AG04450 (cell line): ENCODE data around the gene COG5. TPM values are rescaled to one million over a fixed set of nuclear protein-coding genes. Genes with fewer than 3 reads are reported as not detected.
"Not testable (repeated sequence)": the region's sequence is repeated elsewhere in the genome, so short reads cannot be mapped to it uniquely, and the experiment has no call there.

ENCODE experiments used
- CTCF ChIA-PET: fragments of 300-600, 350-600 bp; formaldehyde crosslinking; extraction: SDS; loops from one replicate; lab custom pipeline; 2022; ENCODE audit warnings: antibody characterized with exemption, inconsistent platforms; lab: Charles Lee
- POLR2A ChIA-PET: fragments of 350-600 bp; formaldehyde crosslinking; extraction: SDS; loops from one replicate; lab custom pipeline; 2021; ENCODE audit warnings: antibody characterized with exemption, inconsistent platforms; lab: Yijun Ruan, JAX
- DNase-seq: peaks from one replicate; pipeline ENCODE4 v3.0.0-alpha.2; 2011; ENCODE audit warnings: low read depth, low spot score
- H3K27ac ChIP-seq: one replicate; pipeline ENCODE4 v1.5.1; 2012; ENCODE audit warnings: low read depth, low read length, control low read depth
- H3K27me3 ChIP-seq: one replicate; pipeline ENCODE4 v1.6.0; 2012; ENCODE audit warnings: low read length; ENCODE audit not compliant: control insufficient read depth, insufficient read depth
- H3K4me3 ChIP-seq: 2 replicates; pipeline ENCODE4 v1.5.1; 2011; ENCODE audit warnings: mild to moderate bottlenecking, low read depth, low read length, control low read depth
- H3K9me3 ChIP-seq: 2 replicates; pipeline ENCODE4 v1.5.1; 2012; ENCODE audit warnings: low read length; ENCODE audit not compliant: control insufficient read depth, insufficient read depth
- CTCF ChIP-seq: IDR thresholded peaks from 2 replicates; pipeline ENCODE4 v1.5.1; 2011; ENCODE audit warnings: low read depth, low read length, control low read depth, inconsistent platforms
- polyA plus RNA-seq: library from polyadenylated mRNA; depleted of rRNA; stranded (reverse); fragments of >200 nt; gene quantifications from 2 replicates; pipeline ENCODE4 v1.2.3, GENCODE V29; 2011

Gene COG5
- polyA plus RNA-seq, 1 experiment: 55.2 TPM

- CTCF ChIA-PET: interaction anchor here (0.7 to 3.8 kb wide), 5 partner anchors 12 to 304 kb away, joined by 3 to 23 read pairs (median 5); no protein-coding TSS in a partner anchor
- POLR2A ChIA-PET: no interaction called here
- Histone ChIP-seq H3K27ac (no peak overlapping the region), H3K4me3 (no peak overlapping the region), H3K27me3 (no peaks in the 10 kb centered on the region), H3K9me3 (no peaks in the 10 kb centered on the region)
- no peak for DNase-seq
- no peak for TF ChIP-seq CTCF
Measured at GRCh38 chr7:107162475-107162874, 401.2 kb downstream of the COG5 start.

DNA sequence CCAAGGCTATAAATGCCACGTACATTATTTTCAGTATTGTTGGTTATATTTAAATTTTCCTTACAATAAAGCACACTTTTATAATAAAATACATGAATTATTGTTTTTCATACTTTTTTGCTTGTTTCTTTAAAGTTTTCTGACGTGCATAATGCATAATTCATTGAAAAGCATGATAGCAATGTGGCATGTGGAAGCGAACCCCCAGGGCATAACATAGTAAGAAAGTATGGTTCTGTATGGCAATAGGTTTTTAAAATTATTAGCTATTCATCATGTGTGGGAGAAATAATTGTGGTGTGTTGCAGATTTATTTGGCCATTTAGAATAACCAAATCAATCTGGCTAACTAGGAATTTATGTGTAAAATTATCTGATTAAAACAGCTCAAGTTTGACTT lies 402.3 kb downstream of the COG5 start:
- no peaks in the 10 kb centered on the region for H3K27me3 ChIP-seq
- H3K4me3 ChIP-seq: no peak overlapping the region
- no peaks in the 10 kb centered on the region for H3K9me3 ChIP-seq
- no peak overlapping the region for H3K27ac ChIP-seq
- no peak for DNase-seq
- TF ChIP-seq CTCF: no peak
- ChIA-PET CTCF (interaction anchor here (1.6 to 3.8 kb wide), 3 partner anchors 11 to 214 kb away, joined by 5 to 23 read pairs (median 8); no protein-coding TSS in a partner anchor), POLR2A (interaction anchor here (0.6 to 0.8 kb wide), 4 partner anchors 12 to 1034 kb away, joined by 3 to 7 read pairs (median 4); partner anchors contain the start of gene NAMPT)

- CTCF ChIA-PET: no interaction called here
- H3K9me3 ChIP-seq: no peaks in the 10 kb centered on the region
- POLR2A ChIA-PET: no interaction called here
- no peak for TF ChIP-seq CTCF
- H3K4me3 ChIP-seq: no peak overlapping the region
- H3K27ac ChIP-seq: no peak overlapping the region
- no peaks in the 10 kb centered on the region for H3K27me3 ChIP-seq
- no peak for DNase-seq
Measured at GRCh38 chr7:107160389-107160788, 403.3 kb downstream of the COG5 start.

GRCh38 chr7:107158028-107158427 lies 405.7 kb downstream of the COG5 start:
- DNase-seq: no peak
- H3K9me3 ChIP-seq: no peaks in the 10 kb centered on the region
- H3K27ac ChIP-seq: no peak overlapping the region
- H3K27me3 ChIP-seq: no peaks in the 10 kb centered on the region
- no peak for TF ChIP-seq CTCF
- no peak overlapping the region for H3K4me3 ChIP-seq
- CTCF ChIA-PET: no interaction called here
- POLR2A ChIA-PET: no interaction called here

DNA sequence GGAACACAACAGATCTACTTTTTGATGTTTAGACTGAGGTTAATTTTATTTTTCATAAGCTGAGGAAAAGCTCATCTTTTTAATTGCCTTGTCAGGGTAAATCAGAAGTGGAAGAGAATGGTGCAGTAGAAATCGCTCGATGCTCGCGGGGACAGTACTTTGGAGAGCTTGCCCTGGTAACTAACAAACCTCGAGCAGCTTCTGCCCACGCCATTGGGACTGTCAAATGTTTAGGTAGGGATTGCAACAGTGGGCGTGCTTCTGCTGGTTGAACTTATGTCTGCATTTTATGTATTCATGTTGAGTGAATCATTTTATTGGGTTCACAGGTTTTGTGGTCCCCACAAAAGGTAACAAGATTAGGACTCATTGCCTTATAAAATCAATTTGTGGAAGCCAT lies 406.6 kb downstream of the COG5 start:
- CTCF ChIA-PET: interaction anchor here (1.2 to 1.3 kb wide), 2 partner anchors 10 to 210 kb away, joined by 3 to 4 read pairs; no protein-coding TSS in a partner anchor

DNA sequence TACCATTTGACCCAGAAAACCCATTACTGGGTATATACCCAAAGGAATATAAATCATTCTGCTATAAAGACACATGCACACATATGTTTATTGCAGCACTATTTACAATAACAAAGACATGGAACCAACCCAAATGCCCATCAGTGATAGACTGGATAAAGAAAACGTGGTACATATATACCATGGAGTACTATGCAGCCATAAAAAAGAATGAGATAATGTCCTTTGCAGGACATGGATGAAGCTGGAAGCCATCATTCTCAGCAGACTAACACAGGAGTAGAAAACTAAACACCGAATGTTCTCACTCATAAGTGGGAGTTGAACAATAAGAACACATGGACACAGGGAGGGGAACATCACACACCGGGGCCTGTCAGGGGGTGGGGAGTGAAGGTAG lies 408.0 kb downstream of the COG5 start:
- H3K4me3 ChIP-seq, H3K27me3 ChIP-seq, DNase-seq, H3K27ac ChIP-seq, H3K9me3 ChIP-seq, POLR2A ChIA-PET: not testable (repeated sequence)
- CTCF ChIA-PET: interaction anchor here (1.2 kb wide), 1 partner anchor 12 kb away, joined by 3 read pairs; no protein-coding TSS in a partner anchor

More for the DNA sequence above, 406.6 kb downstream of the COG5 start:
- Histone ChIP-seq H3K27me3 (no peaks in the 10 kb centered on the region), H3K4me3 (no peak overlapping the region), H3K27ac (no peak overlapping the region), H3K9me3 (no peaks in the 10 kb centered on the region)
- no peak for DNase-seq
- no peak for TF ChIP-seq CTCF
- POLR2A ChIA-PET: no interaction called here
